MM.1S (cell line): ENCODE results near the gene TSEN34.
A peak's percentile ranks its signal among the peaks of the same experiment; 100 is the strongest.

Experiments
- DNase-seq: peaks from one replicate; pipeline ENCODE4 v3.0.0-alpha.2; 2015
- H2AFZ ChIP-seq: fragments of 300-600 bp; sonication (generic); 2 replicates; pipeline ENCODE4 v1.6.0; 2016; ENCODE audit warnings: antibody characterized with exemption, low read length
- H3F3A ChIP-seq: fragments of 300-600 bp; sonication (generic); 2 replicates; pipeline ENCODE4 v1.6.1; 2016; ENCODE audit warnings: mild to moderate bottlenecking, antibody characterized with exemption, low read length, moderate library complexity, mixed read lengths; ENCODE audit not compliant: insufficient read depth
- H3K27ac ChIP-seq: fragments of 300-600 bp; sonication (generic); 2 replicates; pipeline ENCODE4 v1.5.1; 2016; ENCODE audit warnings: mild to moderate bottlenecking, low read length
- H3K27me3 ChIP-seq: fragments of 300-600 bp; sonication (generic); replicated peaks from 2 replicates; pipeline ENCODE4 v1.6.0; 2016; ENCODE audit warnings: low read length; ENCODE audit not compliant: insufficient read depth
- H3K36me3 ChIP-seq: fragments of 300-600 bp; sonication (generic); replicated peaks from 2 replicates; pipeline ENCODE4 v1.6.1; 2016; ENCODE audit warnings: mild to moderate bottlenecking, low read length, mixed read lengths; ENCODE audit not compliant: insufficient read depth
- H3K4me1 ChIP-seq: fragments of 300-600 bp; sonication (generic); 2 replicates; pipeline ENCODE4 v1.6.1; 2016; ENCODE audit warnings: low read length, mixed read lengths
- H3K4me2 ChIP-seq: fragments of 300-600 bp; sonication (generic); 2 replicates; pipeline ENCODE4 v1.6.0; 2016; ENCODE audit warnings: low read depth, low read length
- H3K4me3 ChIP-seq: fragments of 300-600 bp; sonication (generic); 2 replicates; pipeline ENCODE4 v1.5.1; 2016; ENCODE audit warnings: low read length, mixed read lengths
- H3K79me2 ChIP-seq: fragments of 300-600 bp; sonication (generic); 2 replicates; pipeline ENCODE4 v1.6.1; 2016; ENCODE audit warnings: mixed run types, low read length, mixed read lengths
- H3K9ac ChIP-seq: fragments of 300-600 bp; sonication (generic); 2 replicates; pipeline ENCODE4 v1.6.1; 2016; ENCODE audit warnings: low read length, mixed read lengths
- H3K9me2 ChIP-seq: fragments of 300-600 bp; sonication (generic); replicated peaks from 2 replicates; pipeline ENCODE4 v1.6.1; 2016; ENCODE audit warnings: mild to moderate bottlenecking, low read length, mixed read lengths; ENCODE audit not compliant: insufficient read depth
- H3K9me3 ChIP-seq: fragments of 300-600 bp; sonication (generic); replicated peaks from 2 replicates; pipeline ENCODE4 v1.6.1; 2016; ENCODE audit warnings: mild to moderate bottlenecking, low read length, mixed read lengths; ENCODE audit not compliant: insufficient read depth
- H4K20me1 ChIP-seq: fragments of 300-600 bp; sonication (generic); 2 replicates; pipeline ENCODE4 v1.6.1; 2016; ENCODE audit warnings: mild to moderate bottlenecking, low read length, moderate library complexity, mixed read lengths; ENCODE audit not compliant: insufficient read depth
- EZH2 ChIP-seq: fragments of 300-600 bp; sonication (generic); optimal IDR thresholded peaks from 2 replicates; pipeline ENCODE3; 2017; ENCODE audit warnings: low read depth, mild to moderate bottlenecking, antibody characterized with exemption, low read length, mixed read lengths
- EZH2phosphoT487 ChIP-seq: fragments of 300-600 bp; sonication (generic); IDR thresholded peaks from 2 replicates; pipeline ENCODE4 v1.6.1; 2018; ENCODE audit warnings: antibody characterized with exemption, low read length
- TF ChIP-seq, protein P1 (sequence below): fragments of 300-600 bp; sonication (generic); IDR thresholded peaks from 2 replicates; pipeline ENCODE4 v1.5.1; 2016; ENCODE audit warnings: antibody characterized with exemption, low read length, mixed read lengths

The TSEN34 gene

DNA sequence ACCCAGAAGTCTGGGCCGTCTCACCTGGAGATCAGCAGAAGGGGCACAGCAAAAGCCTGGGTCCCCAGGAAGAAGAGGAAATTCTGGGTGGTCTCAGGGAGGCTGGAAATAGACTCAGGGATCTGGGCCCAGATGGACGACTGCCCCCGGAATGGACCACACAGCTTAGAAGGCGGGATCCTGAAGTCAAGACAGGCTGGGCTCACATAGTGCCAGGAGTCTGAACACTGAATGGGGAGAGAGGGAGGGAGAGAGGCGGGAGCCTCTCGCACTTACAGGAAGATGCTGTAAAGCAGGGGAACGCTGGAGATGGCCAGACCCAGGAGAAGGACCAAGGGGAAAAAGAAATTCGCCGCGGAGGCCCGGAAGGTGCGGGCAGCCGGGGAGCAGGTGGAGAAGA is 30.3 kb upstream of the TSEN34 start:
- H3K79me2 ChIP-seq, result peaks cover 28% of the 10 kb centered on the region
- H3K4me3 ChIP-seq, result peak overlapping the region; percentile 82
- H3F3A ChIP-seq, result peaks cover 14% of the 10 kb centered on the region
- peaks cover 15% of the 10 kb centered on the region for H3K27me3 ChIP-seq
- H3K9ac ChIP-seq, result peak overlapping the region; percentile 76; the same call in 1 of the 2 replicates
- no peak for TF ChIP-seq EZH2
- TF ChIP-seq EZH2phosphoT487, result no peak
- TF ChIP-seq, protein P1, sequence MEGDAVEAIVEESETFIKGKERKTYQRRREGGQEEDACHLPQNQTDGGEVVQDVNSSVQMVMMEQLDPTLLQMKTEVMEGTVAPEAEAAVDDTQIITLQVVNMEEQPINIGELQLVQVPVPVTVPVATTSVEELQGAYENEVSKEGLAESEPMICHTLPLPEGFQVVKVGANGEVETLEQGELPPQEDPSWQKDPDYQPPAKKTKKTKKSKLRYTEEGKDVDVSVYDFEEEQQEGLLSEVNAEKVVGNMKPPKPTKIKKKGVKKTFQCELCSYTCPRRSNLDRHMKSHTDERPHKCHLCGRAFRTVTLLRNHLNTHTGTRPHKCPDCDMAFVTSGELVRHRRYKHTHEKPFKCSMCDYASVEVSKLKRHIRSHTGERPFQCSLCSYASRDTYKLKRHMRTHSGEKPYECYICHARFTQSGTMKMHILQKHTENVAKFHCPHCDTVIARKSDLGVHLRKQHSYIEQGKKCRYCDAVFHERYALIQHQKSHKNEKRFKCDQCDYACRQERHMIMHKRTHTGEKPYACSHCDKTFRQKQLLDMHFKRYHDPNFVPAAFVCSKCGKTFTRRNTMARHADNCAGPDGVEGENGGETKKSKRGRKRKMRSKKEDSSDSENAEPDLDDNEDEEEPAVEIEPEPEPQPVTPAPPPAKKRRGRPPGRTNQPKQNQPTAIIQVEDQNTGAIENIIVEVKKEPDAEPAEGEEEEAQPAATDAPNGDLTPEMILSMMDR, result no peak
- no peak for DNase-seq
- H3K36me3 ChIP-seq, result no peaks in the 10 kb centered on the region
- peak overlapping the region; percentile 91 for H3K4me2 ChIP-seq
- peak overlapping the region; percentile 88; the same call in 1 of the 2 replicates for H2AFZ ChIP-seq
- no peaks in the 10 kb centered on the region for H3K9me2 ChIP-seq
- no peaks in the 10 kb centered on the region for H4K20me1 ChIP-seq
- H3K9me3 ChIP-seq, result no peaks in the 10 kb centered on the region
- H3K27ac ChIP-seq, result no peak overlapping the region
- peaks cover 13% of the 10 kb centered on the region; the same call in 1 of the 2 replicates for H3K4me1 ChIP-seq

DNA sequence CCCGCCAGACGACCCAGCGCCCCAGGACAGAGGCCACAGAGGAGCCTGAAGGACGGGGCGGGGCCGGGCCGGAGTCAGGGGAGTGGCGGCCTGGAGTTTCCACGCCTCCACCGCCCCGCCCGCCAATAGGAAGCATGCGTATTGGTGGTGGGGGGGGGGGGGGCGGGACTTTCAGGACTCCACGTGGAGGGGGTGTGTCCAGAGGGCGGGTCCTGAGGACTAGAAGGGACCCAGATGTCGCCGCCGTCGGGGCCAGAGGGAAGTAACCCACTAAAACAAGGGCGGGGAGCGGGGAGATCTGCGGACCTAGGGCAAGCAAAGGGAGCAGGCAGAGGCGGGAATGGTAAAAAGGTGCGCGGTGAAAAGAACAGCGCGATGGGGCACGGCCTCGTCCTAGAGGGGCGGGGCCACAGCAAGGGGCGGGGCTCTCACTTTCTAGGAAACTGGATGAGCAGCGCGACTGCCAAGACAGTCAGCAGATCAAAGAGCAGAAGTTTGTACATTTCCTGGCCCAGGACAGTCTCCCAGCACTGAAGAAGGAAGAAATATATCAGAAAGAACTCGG is 28.8 kb upstream of the TSEN34 start:
- Histone ChIP-seq H3K9me2 (no peaks in the 10 kb centered on the region), H3K4me2 (peak overlapping the region; percentile 82), H3K27me3 (peaks cover 24% of the 10 kb centered on the region), H2AFZ (peak overlapping the region; percentile 38; the same call in 1 of the 2 replicates), H3K4me1 (peaks cover 13% of the 10 kb centered on the region; the same call in 1 of the 2 replicates), H3K4me3 (peak overlapping the region; percentile 57), H3K36me3 (no peaks in the 10 kb centered on the region), H4K20me1 (no peaks in the 10 kb centered on the region), H3K79me2 (peaks cover 20% of the 10 kb centered on the region), H3K27ac (no peak overlapping the region), H3K9ac (no peak overlapping the region), H3K9me3 (no peaks in the 10 kb centered on the region), H3F3A (peaks cover 14% of the 10 kb centered on the region)
- DNase-seq, result peak; percentile 68
- TF ChIP-seq, protein P1, result no peak
- no peak for TF ChIP-seq EZH2
- TF ChIP-seq EZH2phosphoT487, result no peak

DNA sequence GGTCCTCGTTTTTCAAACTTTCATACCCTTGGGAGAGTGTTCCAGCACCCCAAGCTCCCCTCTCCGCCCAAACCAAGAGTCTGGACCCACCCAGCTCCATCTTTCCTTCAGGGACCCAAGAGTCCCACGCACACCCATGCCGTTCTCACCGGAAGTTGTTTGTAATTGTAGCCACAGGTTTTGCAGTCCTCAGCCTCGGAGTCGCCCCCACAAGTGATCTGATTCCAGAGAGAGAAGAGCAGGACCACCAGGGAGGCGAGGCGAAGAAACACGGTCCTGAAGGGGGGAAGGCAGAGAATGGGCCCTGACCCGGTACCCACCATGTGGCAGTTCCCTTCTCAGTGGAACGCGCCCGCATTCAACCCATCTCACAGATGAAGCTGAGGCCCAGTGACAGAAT is 28.2 kb upstream of the TSEN34 start:
- peak overlapping the region; percentile 38; the same call in 1 of the 2 replicates for H2AFZ ChIP-seq
- H3K9me3 ChIP-seq, result no peaks in the 10 kb centered on the region
- H3K9me2 ChIP-seq, result no peaks in the 10 kb centered on the region
- peaks cover 18% of the 10 kb centered on the region for H3K79me2 ChIP-seq
- no peak for DNase-seq
- no peak for TF ChIP-seq EZH2
- H3K4me3 ChIP-seq, result peak overlapping the region; percentile 57
- no peak overlapping the region for H3K27ac ChIP-seq
- H3K9ac ChIP-seq, result no peak overlapping the region
- H3K27me3 ChIP-seq, result peaks cover 24% of the 10 kb centered on the region
- H4K20me1 ChIP-seq, result no peaks in the 10 kb centered on the region
- H3K4me2 ChIP-seq, result peak overlapping the region; percentile 82
- H3K4me1 ChIP-seq, result peaks cover 13% of the 10 kb centered on the region; the same call in 1 of the 2 replicates
- no peaks in the 10 kb centered on the region for H3K36me3 ChIP-seq
- peaks cover 14% of the 10 kb centered on the region for H3F3A ChIP-seq
